ENCODE measurements around the gene EVC. TPM values are rescaled to one million over a fixed set of nuclear protein-coding genes. Genes with fewer than 3 reads are reported as not detected.

EVC gene
- total and polyA plus RNA-seq, 2 of the 8 experiments (the other 6 are each of a cell fraction or from before 2014, with no cell fraction given): 2.6 to 9.8 TPM

DNA sequence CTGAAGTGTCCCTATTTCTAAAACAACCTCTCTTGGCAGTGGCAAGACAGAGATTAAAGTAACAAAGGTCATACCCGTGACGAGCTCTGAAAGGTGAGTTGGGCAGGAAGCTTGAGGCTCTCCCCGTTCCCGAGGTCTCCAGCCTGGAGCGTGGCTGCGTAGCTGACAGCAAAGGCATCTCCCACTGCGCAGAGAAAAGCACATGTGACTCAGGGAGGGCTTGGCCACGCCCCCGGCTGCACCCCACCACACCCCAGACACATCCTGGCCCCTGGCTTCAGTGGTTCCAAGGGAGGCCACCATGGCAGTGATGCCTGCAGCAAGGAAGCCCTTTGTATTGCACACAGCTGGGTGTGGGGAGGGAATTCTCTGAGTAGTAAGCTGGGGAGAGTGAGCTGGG, 25.7 kb upstream of the EVC start:
- H3K27me3 ChIP-seq (replicated peaks in 1 of 4; ENCODE audit: control insufficient read depth in 3 of 4, extremely low read depth in 1 of 4, insufficient read depth in 3 of 4, low read length in 3 of 4): no peaks in the 10 kb centered on the region
- no peaks in the 10 kb centered on the region for H3K79me2 ChIP-seq (ENCODE audit: control insufficient read depth in 1 of 2, insufficient read depth in 2 of 2, low read length in 2 of 2)
- no peak overlapping the region for H3K4me2 ChIP-seq (ENCODE audit: insufficient read depth in 1 of 2, low read depth in 2 of 2, low read length in 2 of 2)
- no peak for FAIRE-seq
- H3K14ac ChIP-seq (ENCODE audit: insufficient read length): no peak overlapping the region
- no peak overlapping the region for H2BK15ac ChIP-seq (ENCODE audit: low read length)
- H2BK120ac ChIP-seq (replicated peaks; ENCODE audit: low read depth, low read length): no peak overlapping the region
- H3K23me2 ChIP-seq (ENCODE audit: low read depth, low read length): no peaks in the 10 kb centered on the region
- H3K36me3 ChIP-seq (ENCODE audit: control insufficient read depth in 2 of 4, insufficient read depth in 4 of 4, low read length in 3 of 4): peaks cover 3 to 28% (median 11%) of the 10 kb centered on the region in 4 experiments; a peak in 6 of 8 replicates
- no peak overlapping the region for H3K18ac ChIP-seq (ENCODE audit: extremely low read depth, low read length)
- no peak overlapping the region for H3K27ac ChIP-seq (ENCODE audit: low read depth, low read length)
- no peak overlapping the region for H3K56ac ChIP-seq (replicated peaks; ENCODE audit: insufficient read length, low read depth, low read length)
- no peak overlapping the region for H3K4ac ChIP-seq (replicated peaks; ENCODE audit: insufficient read length, low read depth, low read length)
- H3K4me3 ChIP-seq (ENCODE audit: extremely low read depth in 1 of 4, insufficient read depth in 2 of 4, low read depth in 3 of 4, low read length in 4 of 4): no peak overlapping the region
- H3K9me3 ChIP-seq (ENCODE audit: insufficient read depth in 2 of 2, low read depth in 1 of 2, low read length in 1 of 2): no peaks in the 10 kb centered on the region
- no peak overlapping the region for H4K8ac ChIP-seq (ENCODE audit: extremely low read depth, insufficient read depth, low read length)
- no peak overlapping the region for H2AK5ac ChIP-seq (ENCODE audit: low read depth, low read length)
- no peak overlapping the region for H2AFZ ChIP-seq (ENCODE audit: low read length)
- H4K5ac ChIP-seq (ENCODE audit: insufficient read length, low read depth, low read length): no peak overlapping the region
- ChIA-PET POLR2A (ENCODE audit: partially characterized antibody) (interaction anchor here (0.8 kb wide), 1 partner anchor 23 kb away, joined by 3 read pairs; the partner anchor contains the start of gene EVC2), CTCF (ENCODE audit: partially characterized antibody) (no interaction called here)
- H3K4me1 ChIP-seq (replicated peaks in 1 of 4; ENCODE audit: control insufficient read depth in 3 of 4, insufficient read depth in 4 of 4, low read length in 3 of 4): no peaks in the 10 kb centered on the region; a peak in 1 of 7 replicates
- no peak overlapping the region for H3K9ac ChIP-seq (replicated peaks in 1 of 4; ENCODE audit: extremely low read depth in 1 of 4, low read depth in 3 of 4, low read length in 3 of 4)
- 85% methylated on average over 9 of the region's 9 CpGs; no CpG with 5 or more reads in 1 of the 2 experiments for WGBS, 2 experiments (ENCODE audit: extremely low coverage in 1 of 2, insufficient coverage in 1 of 2, insufficient read length in 1 of 2, insufficient replicate concordance in 2 of 2, low coverage in 1 of 2, low lambda C conversion rate in 2 of 2, missing lambda C conversion rate in 1 of 2)
- H2BK12ac ChIP-seq (ENCODE audit: low read depth, low read length): no peak overlapping the region
- no peak overlapping the region for H3K23ac ChIP-seq (ENCODE audit: insufficient read length)
- no peak overlapping the region for H2BK5ac ChIP-seq (ENCODE audit: low read depth, low read length)
- H4K91ac ChIP-seq (replicated peaks; ENCODE audit: insufficient read length, low read length): no peak overlapping the region
- DNase-seq (ENCODE audit: low read depth in 1 of 2, low spot score in 2 of 2): no peak
- H3K79me1 ChIP-seq (ENCODE audit: low read depth, low read length): no peaks in the 10 kb centered on the region
- no peak overlapping the region for H2BK20ac ChIP-seq (ENCODE audit: low read length)
- H4K20me1 ChIP-seq (replicated peaks in 1 of 2; ENCODE audit: control insufficient read depth in 1 of 2, insufficient read depth in 2 of 2, low read length in 2 of 2): peaks cover 0 to 6% of the 10 kb centered on the region in 2 experiments
- TF ChIP-seq SIRT6 (IDR thresholded peaks at IDR 0.05; ENCODE audit: low read length): no peak
- TF ChIP-seq HDAC6 (IDR thresholded peaks at IDR 0.05; ENCODE audit: low read depth, low read length): no peak
- TF ChIP-seq POU5F1 (IDR thresholded peaks at IDR 0.05; ENCODE audit: low read depth, low read length): no peak
- no peak for TF ChIP-seq CTBP2 (IDR thresholded peaks at IDR 0.05; ENCODE audit: borderline replicate concordance, insufficient read depth, insufficient read length, low read length)
- no peak for TF ChIP-seq GTF2F1 (IDR thresholded peaks at IDR 0.05; ENCODE audit: borderline replicate concordance, low read depth, low read length)
- TF ChIP-seq RAD21 (IDR thresholded peaks at IDR 0.05 in 1 of 2, conservative IDR thresholded peaks at IDR 0.05 in 1 of 2; ENCODE audit: low read depth in 2 of 2, low read length in 2 of 2): no peak
- no peak for TF ChIP-seq NRF1 (IDR thresholded peaks at IDR 0.05; ENCODE audit: low read depth, low read length)
- TF ChIP-seq PHF8 (conservative IDR thresholded peaks at IDR 0.05; ENCODE audit: low read depth, low read length): no peak
- TF ChIP-seq POLR2A (IDR thresholded peaks at IDR 0.05; ENCODE audit: control extremely low read depth in 1 of 2, low read depth in 2 of 2, low read length in 2 of 2): no peak
- TF ChIP-seq TAF1 (IDR thresholded peaks at IDR 0.05; ENCODE audit: low read depth, low read length): no peak
- no peak for TF ChIP-seq TCF12 (IDR thresholded peaks at IDR 0.05; ENCODE audit: low read depth, low read length)
- TF ChIP-seq, protein P1, sequence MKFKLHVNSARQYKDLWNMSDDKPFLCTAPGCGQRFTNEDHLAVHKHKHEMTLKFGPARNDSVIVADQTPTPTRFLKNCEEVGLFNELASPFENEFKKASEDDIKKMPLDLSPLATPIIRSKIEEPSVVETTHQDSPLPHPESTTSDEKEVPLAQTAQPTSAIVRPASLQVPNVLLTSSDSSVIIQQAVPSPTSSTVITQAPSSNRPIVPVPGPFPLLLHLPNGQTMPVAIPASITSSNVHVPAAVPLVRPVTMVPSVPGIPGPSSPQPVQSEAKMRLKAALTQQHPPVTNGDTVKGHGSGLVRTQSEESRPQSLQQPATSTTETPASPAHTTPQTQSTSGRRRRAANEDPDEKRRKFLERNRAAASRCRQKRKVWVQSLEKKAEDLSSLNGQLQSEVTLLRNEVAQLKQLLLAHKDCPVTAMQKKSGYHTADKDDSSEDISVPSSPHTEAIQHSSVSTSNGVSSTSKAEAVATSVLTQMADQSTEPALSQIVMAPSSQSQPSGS (IDR thresholded peaks at IDR 0.05; ENCODE audit: low read length): no peak
- TF ChIP-seq CHD1 (IDR thresholded peaks at IDR 0.05; ENCODE audit: low read depth, low read length): no peak

Data from H1 (cell line).